BE2C (cell line): ENCODE measurements around the gene CDKN3.
"Not testable (repeated sequence)": the region's sequence is repeated elsewhere in the genome, so short reads cannot be mapped to it uniquely, and the experiment has no call there.

Experiments
- DNase-seq: peaks from one replicate; pipeline ENCODE4 v3.0.0-alpha.2; 2020
- H3K27me3 ChIP-seq: fragments of 250-450 bp; sonication (Bioruptor Pico); 2 replicates; pipeline ENCODE4 v1.5.1; 2020; ENCODE audit warnings: mild to moderate bottlenecking
- H3K36me3 ChIP-seq: fragments of 250-450 bp; sonication (Bioruptor Pico); 2 replicates; pipeline ENCODE4 v1.5.1; 2020; ENCODE audit warnings: mild to moderate bottlenecking
- H3K4me1 ChIP-seq: fragments of 250-450 bp; sonication (Bioruptor Pico); 2 replicates; pipeline ENCODE4 v1.5.1; 2020
- H3K4me3 ChIP-seq: 2 replicates; pipeline ENCODE4 v1.5.1; 2011; ENCODE audit warnings: low read depth, low read length
- H3K9me3 ChIP-seq: fragments of 250-450 bp; sonication (Bioruptor Pico); 2 replicates; pipeline ENCODE4 v1.5.1; 2020
- TF ChIP-seq, protein P1 (sequence below): IDR thresholded peaks from 2 replicates; pipeline ENCODE4 v1.5.1; 2012; ENCODE audit warnings: mild to moderate bottlenecking, low read depth, low read length

Gene CDKN3

DNA sequence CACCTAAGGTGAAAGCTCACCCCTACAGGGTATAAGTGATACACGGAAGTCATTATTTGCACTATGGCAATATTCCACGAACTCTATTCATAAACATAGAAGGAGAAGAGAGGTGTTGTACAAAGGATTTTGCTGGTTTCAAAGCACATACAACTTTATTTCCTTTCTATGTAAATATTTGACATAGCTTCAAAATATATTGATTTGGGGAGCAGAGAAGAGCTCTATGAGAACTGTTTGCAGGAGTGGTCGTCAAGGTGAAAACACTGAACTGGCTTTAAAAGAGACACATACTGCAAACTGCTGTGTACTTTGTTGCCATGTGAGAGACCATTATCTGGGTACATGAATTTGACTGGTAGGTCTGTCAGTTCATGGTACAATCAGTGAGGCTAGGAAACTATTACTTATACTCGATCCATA, 27.7 kb downstream of the CDKN3 start:
- Histone ChIP-seq H3K4me1 (no peaks in the 10 kb centered on the region), H3K36me3 (peaks cover 43% of the 10 kb centered on the region), H3K4me3 (no peak overlapping the region), H3K27me3 (no peaks in the 10 kb centered on the region), H3K9me3 (no peaks in the 10 kb centered on the region)
- no peak for DNase-seq
- TF ChIP-seq, protein P1, sequence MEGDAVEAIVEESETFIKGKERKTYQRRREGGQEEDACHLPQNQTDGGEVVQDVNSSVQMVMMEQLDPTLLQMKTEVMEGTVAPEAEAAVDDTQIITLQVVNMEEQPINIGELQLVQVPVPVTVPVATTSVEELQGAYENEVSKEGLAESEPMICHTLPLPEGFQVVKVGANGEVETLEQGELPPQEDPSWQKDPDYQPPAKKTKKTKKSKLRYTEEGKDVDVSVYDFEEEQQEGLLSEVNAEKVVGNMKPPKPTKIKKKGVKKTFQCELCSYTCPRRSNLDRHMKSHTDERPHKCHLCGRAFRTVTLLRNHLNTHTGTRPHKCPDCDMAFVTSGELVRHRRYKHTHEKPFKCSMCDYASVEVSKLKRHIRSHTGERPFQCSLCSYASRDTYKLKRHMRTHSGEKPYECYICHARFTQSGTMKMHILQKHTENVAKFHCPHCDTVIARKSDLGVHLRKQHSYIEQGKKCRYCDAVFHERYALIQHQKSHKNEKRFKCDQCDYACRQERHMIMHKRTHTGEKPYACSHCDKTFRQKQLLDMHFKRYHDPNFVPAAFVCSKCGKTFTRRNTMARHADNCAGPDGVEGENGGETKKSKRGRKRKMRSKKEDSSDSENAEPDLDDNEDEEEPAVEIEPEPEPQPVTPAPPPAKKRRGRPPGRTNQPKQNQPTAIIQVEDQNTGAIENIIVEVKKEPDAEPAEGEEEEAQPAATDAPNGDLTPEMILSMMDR: no peak

DNA sequence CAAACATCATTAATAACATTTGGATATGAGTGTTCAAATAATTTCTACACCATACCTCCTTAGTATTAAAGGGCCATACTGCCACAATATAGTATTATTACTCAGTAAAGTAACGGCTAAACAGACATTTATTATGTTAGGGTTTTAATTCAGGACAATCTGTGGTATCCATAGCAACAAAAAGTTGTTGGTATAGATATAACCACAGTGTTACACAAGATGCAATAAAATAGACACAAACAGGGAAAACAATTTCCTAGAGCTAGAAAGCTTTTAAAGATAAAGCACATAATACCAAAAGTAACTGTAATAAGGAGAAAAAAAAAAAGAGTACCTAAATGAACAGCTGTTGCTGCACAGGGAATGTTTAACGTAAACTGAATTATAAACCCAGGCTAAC, 28.3 kb downstream of the CDKN3 start:
- no peaks in the 10 kb centered on the region for H3K9me3 ChIP-seq
- DNase-seq: no peak
- TF ChIP-seq, protein P1: no peak
- no peak overlapping the region for H3K4me3 ChIP-seq
- no peaks in the 10 kb centered on the region for H3K27me3 ChIP-seq
- H3K36me3 ChIP-seq: peaks cover 49% of the 10 kb centered on the region
- H3K4me1 ChIP-seq: no peaks in the 10 kb centered on the region

DNA sequence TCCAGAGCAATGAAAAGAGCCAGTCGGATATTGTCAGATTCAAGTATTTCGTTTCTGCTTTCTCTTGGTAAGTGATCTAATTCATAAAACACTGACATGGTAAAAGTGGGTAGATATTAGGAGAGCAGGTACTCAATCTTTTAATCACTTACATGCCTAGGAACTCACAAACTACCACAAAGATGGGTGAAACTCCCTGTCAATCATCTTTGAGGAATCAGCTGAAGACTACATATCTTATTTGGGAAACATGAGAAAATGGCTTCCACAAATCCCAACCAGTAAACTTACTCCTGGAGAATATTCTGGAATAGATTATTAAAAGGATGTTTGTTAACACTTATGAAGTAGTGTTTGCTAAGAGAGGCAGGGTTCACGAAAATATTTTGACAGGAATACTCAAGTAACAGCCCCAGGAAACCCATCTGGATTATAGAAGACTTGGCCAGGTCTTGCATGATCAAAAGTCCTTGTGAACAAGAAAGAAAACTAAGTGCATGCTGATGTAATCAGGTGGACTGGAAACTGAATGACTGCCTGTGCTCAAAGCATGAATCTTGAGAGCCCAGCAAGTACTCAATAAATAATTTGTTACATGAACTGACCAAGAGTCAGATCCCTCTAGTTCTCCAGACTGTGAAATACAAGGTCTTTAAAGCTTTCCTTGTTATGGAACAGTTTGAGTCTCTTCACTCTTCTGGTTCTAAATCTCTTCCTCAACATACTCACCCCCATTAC, 28.9 kb downstream of the CDKN3 start:
- TF ChIP-seq, protein P1: no peak
- peaks cover 51% of the 10 kb centered on the region for H3K36me3 ChIP-seq
- no peaks in the 10 kb centered on the region for H3K27me3 ChIP-seq
- no peak overlapping the region for H3K4me3 ChIP-seq
- no peak for DNase-seq
- no peaks in the 10 kb centered on the region for H3K9me3 ChIP-seq
- H3K4me1 ChIP-seq: no peaks in the 10 kb centered on the region

DNA sequence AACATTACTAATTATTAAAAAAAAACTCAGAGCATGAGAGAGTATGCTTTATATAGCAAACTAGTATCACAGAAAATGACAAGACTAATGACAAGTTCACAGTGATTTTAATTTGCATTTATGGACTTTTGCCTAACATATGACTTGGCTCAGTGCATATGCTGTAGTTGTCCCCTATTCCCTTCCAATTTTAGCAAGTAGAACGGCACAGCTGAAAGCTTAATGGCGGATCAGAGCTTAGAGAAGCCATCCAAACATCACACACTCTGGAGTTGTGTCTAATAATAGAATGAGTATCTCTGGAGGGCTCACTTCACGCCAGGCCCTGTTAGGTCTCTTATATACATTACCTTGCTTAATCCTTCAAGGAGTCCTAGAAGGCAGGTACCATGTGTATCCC, 31.1 kb downstream of the CDKN3 start:
- TF ChIP-seq, protein P1: no peak
- no peak overlapping the region for H3K4me3 ChIP-seq
- H3K36me3 ChIP-seq: peaks cover 58% of the 10 kb centered on the region

DNA sequence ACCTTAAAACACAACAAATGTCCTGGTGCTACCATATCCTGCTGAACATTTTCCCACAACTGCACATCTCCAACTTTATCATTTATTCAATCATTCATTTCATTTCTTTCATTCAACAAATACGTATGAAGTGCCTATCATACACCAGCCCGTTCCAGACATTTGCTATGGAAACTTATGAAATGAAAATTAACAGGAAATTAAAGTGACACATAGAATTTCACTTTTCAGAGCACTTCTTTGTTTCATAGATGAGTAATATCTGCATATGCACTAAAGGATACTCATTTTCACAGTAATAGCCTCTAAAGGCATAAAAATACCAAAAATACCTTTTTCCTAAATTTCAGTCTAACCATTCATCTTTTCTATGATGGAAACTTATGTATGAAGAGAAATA, 31.7 kb downstream of the CDKN3 start:
- TF ChIP-seq, protein P1: no peak
- Histone ChIP-seq H3K36me3 (peaks cover 57% of the 10 kb centered on the region), H3K4me3 (no peak overlapping the region), H3K27me3 (no peaks in the 10 kb centered on the region), H3K4me1 (no peaks in the 10 kb centered on the region), H3K9me3 (no peaks in the 10 kb centered on the region)
- DNase-seq: no peak

More for the DNA sequence above, 31.1 kb downstream of the CDKN3 start:
- Histone ChIP-seq H3K9me3 (no peaks in the 10 kb centered on the region), H3K4me1 (no peaks in the 10 kb centered on the region), H3K27me3 (no peaks in the 10 kb centered on the region)
- DNase-seq: no peak

DNA sequence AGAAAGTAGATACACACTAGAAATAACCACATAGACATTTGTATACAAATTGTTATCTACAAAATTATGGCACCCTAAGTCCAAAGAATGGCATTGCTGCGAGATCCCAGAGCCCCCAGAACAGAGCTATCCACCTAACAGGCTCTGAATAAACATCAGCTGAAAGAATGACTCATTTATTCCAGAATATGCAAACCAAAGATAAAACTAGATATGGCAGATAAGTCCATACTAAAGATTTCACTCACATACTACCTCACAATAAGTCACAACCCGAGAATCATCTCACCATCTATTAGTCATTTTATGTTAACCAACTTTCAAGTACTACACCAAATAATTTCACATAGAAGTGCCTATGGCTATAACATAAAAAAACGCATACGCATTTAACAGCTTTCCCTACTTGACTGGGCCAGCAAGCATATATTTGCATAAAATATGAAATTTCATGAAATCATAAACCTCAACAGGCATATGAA, 38.7 kb downstream of the CDKN3 start:
- no peaks in the 10 kb centered on the region for H3K27me3 ChIP-seq
- TF ChIP-seq, protein P1: no peak
- no peaks in the 10 kb centered on the region for H3K9me3 ChIP-seq
- no peak for DNase-seq
- H3K4me1 ChIP-seq: peaks cover 3% of the 10 kb centered on the region; the same call in 1 of the 2 replicates
- H3K36me3 ChIP-seq: peaks cover 18% of the 10 kb centered on the region
- H3K4me3 ChIP-seq: no peak overlapping the region

DNA sequence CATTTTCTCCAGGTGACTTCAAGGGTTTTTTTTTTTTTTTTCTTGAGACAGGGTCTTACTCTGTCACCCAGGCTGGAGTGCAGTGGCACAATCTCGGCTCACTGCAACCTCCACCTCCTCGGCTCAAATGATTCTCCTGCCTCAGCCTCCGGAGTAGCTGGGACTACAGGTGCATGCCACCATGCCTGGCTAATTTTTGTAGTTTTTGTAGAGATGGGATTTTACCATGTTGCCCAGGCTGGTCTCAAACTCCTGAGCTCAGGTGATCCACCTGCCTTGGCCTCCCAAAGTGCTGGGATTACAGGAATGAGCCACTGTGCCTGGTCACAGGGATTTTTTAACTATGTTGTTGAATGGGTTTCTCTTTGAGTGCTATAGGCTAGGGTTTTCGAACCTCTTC, 41.1 kb downstream of the CDKN3 start:
- H3K4me1 ChIP-seq: not testable (repeated sequence)

More for the DNA sequence above, 41.1 kb downstream of the CDKN3 start:
- H3K36me3 ChIP-seq, DNase-seq, H3K9me3 ChIP-seq, H3K27me3 ChIP-seq, H3K4me3 ChIP-seq: not testable (repeated sequence)
